Measurements from ENCODE around the gene RAET1G.
"Not testable (repeated sequence)": the region's sequence is repeated elsewhere in the genome, so short reads cannot be mapped to it uniquely, and the experiment has no call there.

The RAET1G gene

DNA sequence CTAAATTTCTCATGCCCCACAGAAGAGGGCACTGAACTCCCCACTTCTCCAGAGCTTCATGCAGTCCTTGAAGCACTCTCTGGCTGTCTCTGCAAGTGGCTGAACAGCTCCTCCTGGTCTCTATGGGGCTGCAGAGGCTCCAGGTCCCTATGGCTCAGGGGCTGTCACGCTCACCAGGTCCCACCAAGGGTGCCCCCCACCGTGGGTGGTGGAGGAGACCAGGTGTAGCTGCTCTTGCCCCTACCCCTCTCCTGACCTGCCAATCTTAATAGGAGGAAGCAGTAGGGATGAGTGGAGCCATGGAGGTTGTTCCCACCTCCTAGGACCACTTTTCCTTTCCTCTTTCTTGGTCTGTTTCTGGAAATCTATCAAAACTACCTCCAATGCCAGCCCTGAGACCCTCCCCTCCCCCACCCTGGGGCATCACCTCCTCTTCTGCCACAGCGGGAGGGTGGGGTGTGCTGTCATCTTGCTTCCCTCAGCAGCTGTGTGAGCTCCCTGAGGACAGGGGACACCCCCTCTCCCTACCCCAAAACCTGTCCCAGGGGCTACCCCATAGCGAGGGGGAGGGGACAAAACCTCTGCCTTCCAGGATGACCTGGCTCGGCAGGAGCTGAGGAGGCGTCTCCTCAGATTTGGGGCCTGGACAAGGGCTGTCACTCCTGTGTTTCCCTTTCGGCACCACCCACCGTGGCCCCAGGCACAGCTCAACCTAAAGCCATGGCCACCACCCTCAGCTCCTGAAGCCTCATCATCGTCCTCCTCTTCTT, 13.0 kb downstream of the RAET1G start:
- CTCF ChIA-PET, result interaction anchor here (0.6 kb wide), 1 partner anchor 14 kb away, joined by 3 read pairs; no protein-coding TSS in a partner anchor

GRCh38 chr6:149908480-149908879, 14.4 kb downstream of the RAET1G start:
- DNase-seq (ENCODE audit: low spot score); POLR2A ChIA-PET (ENCODE audit: low non-redundant PET); H3K27ac ChIP-seq: not testable (repeated sequence)
- CTCF ChIA-PET, result interaction anchor here (0.6 to 0.7 kb wide), 2 partner anchors 31 to 101 kb away, joined by 3 read pairs; no protein-coding TSS in a partner anchor

More for the DNA sequence above, 13.0 kb downstream of the RAET1G start:
- no peak for DNase-seq (ENCODE audit: low spot score)
- TF ChIP-seq CTCF (conservative IDR thresholded peaks at IDR 0.05; ENCODE audit: low read depth), result no peak
- POLR2A ChIA-PET (ENCODE audit: low non-redundant PET), result no interaction called here
- no peak overlapping the region for H3K27ac ChIP-seq

DNA sequence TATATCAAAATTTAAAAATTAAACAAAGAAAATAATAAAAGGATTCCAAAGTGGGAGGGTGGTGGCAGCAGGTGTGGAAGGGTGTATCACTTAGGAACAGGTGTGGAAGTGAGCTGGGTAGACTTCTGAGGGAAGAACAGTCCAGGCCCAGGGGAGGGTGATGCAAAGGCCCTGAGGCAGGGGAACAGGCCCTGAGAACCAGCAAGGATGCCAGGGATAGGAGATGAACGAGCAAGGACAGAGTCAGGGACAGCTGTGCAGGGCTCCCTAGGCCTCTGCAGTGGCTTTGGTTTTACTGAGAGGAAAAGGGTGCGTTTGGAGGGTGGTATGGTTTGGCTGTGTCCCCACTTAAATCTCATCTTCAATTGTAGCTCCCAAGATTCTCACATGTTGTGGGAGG, 15.6 kb downstream of the RAET1G start:
- CTCF ChIA-PET, result interaction anchor here (0.6 kb wide), 1 partner anchor 128 kb away, joined by 3 read pairs; no protein-coding TSS in a partner anchor
- POLR2A ChIA-PET (ENCODE audit: low non-redundant PET), result no interaction called here
- DNase-seq (ENCODE audit: low spot score), result no peak
- H3K27ac ChIP-seq, result no peak overlapping the region
- TF ChIP-seq CTCF (conservative IDR thresholded peaks at IDR 0.05; ENCODE audit: low read depth), result no peak

DNA sequence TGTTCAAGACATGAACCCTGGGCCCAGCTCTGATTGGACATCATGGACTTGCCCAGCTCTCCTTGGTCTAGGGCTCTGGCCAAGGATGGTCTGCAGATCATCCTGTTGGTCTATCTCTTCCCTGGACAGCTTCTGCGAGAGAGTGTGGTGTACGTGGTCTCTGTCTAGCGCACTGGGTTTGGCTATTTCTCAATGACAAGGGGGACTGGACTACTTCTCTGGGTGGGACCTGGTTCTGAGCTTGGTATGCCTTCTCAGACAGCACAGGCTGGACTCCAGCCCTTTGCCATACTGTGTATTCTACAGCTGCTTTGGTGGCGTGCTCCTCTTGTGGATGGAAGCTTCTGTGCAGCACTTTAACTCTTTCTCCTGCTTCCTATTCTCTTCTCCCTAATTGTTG, 16.5 kb downstream of the RAET1G start:
- TF ChIP-seq CTCF (conservative IDR thresholded peaks at IDR 0.05; ENCODE audit: low read depth), result no peak
- no peak overlapping the region for H3K27ac ChIP-seq
- ChIA-PET CTCF (interaction anchor here (0.6 kb wide), 1 partner anchor 129 kb away, joined by 3 read pairs; no protein-coding TSS in a partner anchor), POLR2A (ENCODE audit: low non-redundant PET) (no interaction called here)
- DNase-seq (ENCODE audit: low spot score), result no peak

GRCh38 chr6:149905911-149906371, 17.0 kb downstream of the RAET1G start:
- TF ChIP-seq CTCF (conservative IDR thresholded peaks at IDR 0.05; ENCODE audit: low read depth), result no peak
- POLR2A ChIA-PET (ENCODE audit: low non-redundant PET), result no interaction called here
- no peak for DNase-seq (ENCODE audit: low spot score)
- no peak overlapping the region for H3K27ac ChIP-seq
- CTCF ChIA-PET, result interaction anchor here (2.0 kb wide), 1 partner anchor 65 kb away, joined by 5 read pairs; no protein-coding TSS in a partner anchor

DNA sequence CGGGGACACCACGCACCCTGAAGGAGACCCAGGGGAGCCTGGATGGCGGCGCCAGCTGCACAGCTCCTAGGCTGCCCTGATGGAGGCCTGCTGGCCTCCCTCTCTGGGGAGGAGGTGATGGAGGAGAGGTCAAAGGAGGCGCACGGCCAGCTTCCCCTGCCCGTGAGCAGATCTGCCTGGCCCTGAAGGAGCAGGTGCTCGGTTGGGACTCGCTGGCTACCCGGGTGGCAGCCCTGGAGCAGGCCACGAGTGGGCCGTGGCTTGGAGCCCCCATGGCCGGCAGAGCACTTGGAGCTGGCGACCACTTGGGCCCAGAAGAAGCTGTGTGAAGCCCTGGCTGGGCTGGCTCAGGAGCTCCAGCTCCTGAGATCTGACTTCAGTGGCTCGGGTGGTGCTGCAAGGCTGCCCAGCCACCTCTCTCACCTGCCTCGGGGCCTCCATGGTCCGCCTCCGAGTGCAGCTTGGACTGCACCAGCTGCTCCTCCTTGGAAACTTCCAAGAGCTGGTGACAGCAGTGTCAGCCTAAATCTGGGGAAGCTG, 17.5 kb downstream of the RAET1G start:
- no peak for TF ChIP-seq CTCF (conservative IDR thresholded peaks at IDR 0.05; ENCODE audit: low read depth)
- ChIA-PET CTCF (interaction anchor here (2.0 kb wide), 1 partner anchor 65 kb away, joined by 5 read pairs; no protein-coding TSS in a partner anchor), POLR2A (ENCODE audit: low non-redundant PET) (no interaction called here)

More for the DNA sequence above, 17.5 kb downstream of the RAET1G start:
- no peak for DNase-seq (ENCODE audit: low spot score)
- no peak overlapping the region for H3K27ac ChIP-seq
